Naive B cell (primary cell): ENCODE measurements around the gene OR13J1. TPM values are rescaled to one million over a fixed set of nuclear protein-coding genes. Genes with fewer than 3 reads are reported as not detected.
A peak's percentile ranks its signal among the peaks of the same experiment; 100 is the strongest.

Experiments
- ATAC-seq, 2 donors: fragments of 150-1000 bp; cut with Tn5 transposase; 2 replicates each; pipeline ENCODE4 v1.10.0; 2021; ENCODE audit warnings: low read depth in 2 of 2, mild to moderate bottlenecking in 2 of 2, moderate library complexity in 2 of 2
- DNase-seq: peaks from one replicate; pipeline ENCODE4 v3.0.0; 2022
- H3K27ac Mint-ChIP-seq, 6 donors: one replicate each; pipeline ENCODE4 v1.8.0; 2020 to 2022; ENCODE audit warnings: mild to moderate bottlenecking in 6 of 6, mixed read lengths in 6 of 6, moderate library complexity in 5 of 6, inconsistent platforms in 2 of 6
- H3K27me3 Mint-ChIP-seq, 3 donors: one replicate each; pipeline ENCODE4 v1.8.0; 2021 to 2022; ENCODE audit warnings: mixed read lengths in 3 of 3, mild to moderate bottlenecking in 1 of 3
- H3K36me3 Mint-ChIP-seq, 2 donors: one replicate each; pipeline ENCODE4 v1.8.0; 2020 to 2022; ENCODE audit warnings: mixed read lengths in 2 of 2, inconsistent platforms in 1 of 2, mild to moderate bottlenecking in 1 of 2
- H3K4me1 Mint-ChIP-seq, 3 donors: one replicate each; pipeline ENCODE4 v1.8.0; 2020 to 2022; ENCODE audit warnings: mixed read lengths in 3 of 3, inconsistent platforms in 1 of 3, mild to moderate bottlenecking in 1 of 3, moderate library complexity in 1 of 3
- H3K4me3 Mint-ChIP-seq, 8 donors: one replicate each; pipeline ENCODE4 v1.8.0; 2020 to 2022; ENCODE audit warnings: mild to moderate bottlenecking in 8 of 8, mixed read lengths in 8 of 8, moderate library complexity in 8 of 8, inconsistent platforms in 2 of 8
- H3K9me3 Mint-ChIP-seq, 7 donors: one replicate each; pipeline ENCODE4 v1.8.0; 2020 to 2022; ENCODE audit warnings: mixed read lengths in 7 of 7, mild to moderate bottlenecking in 5 of 7, inconsistent platforms in 2 of 7, moderate library complexity in 1 of 7
- polyA plus RNA-seq, 6 donors: library from polyadenylated mRNA; unstranded; fragments of 300-500 nt; fragmentation: Illumina TruSeq; gene quantifications; one replicate each; pipeline ENCODE4 v1.2.3, GENCODE V29; 2021; ENCODE audit warnings: low read depth in 6 of 6

Gene OR13J1
- polyA plus RNA-seq, 6 donors from 2014 or later: not detected

DNA sequence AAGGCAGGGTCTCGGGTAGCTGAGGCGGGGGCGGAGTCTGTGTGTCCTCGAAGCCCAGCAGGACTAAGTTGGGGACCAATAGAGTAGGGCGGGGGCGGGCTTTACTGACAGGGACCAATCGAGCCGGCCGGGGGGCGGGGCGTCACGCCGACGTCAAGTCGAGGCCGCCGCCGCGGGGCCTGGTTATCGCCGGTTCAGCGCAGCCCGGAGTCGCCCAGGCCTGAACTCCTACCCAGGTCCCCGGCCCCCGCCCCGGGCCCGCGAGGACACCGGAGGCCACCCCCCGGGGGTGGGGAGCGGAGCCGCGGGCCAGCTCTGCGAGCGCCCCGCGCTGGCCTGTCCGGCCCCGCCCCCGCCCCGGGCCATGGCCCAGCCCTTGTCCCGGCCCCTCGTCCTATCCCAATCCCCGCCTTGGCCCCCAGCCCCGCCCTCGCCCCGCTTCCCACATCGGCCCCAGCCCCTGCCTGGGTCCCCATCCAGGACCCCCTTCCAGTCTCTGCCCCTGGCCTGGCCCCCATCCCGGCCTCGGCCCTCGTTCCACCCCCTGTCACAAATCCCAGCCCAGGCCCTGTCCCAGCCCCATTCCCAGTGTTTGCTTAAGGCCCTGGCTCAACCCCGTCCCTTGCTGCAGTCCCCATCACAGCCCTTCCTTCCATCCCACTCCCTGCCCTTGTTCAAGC, 41.0 kb downstream of the OR13J1 start, which contains the start of gene TMEM8B:
TSS of gene TMEM8B (plus strand) at position 145 of the 680 bp plus-strand sequence. CDS start at position 365, 220 bp downstream.
- H3K4me1 Mint-ChIP-seq: peaks cover 45 to 61% (median 55%) of the 10 kb centered on the region in 3 donors
- H3K4me3 Mint-ChIP-seq: peak within 1 kb of the TSS; percentile 87 to 100 (median 96)
- ATAC-seq: peak; percentile 84 to 87
- H3K27me3 Mint-ChIP-seq: no peaks in the 10 kb centered on the region
- no peaks in the 10 kb centered on the region for H3K36me3 Mint-ChIP-seq
- peak; percentile 85 for DNase-seq
- H3K9me3 Mint-ChIP-seq: no peaks in the 10 kb centered on the region
- H3K27ac Mint-ChIP-seq: peak within 1 kb of the TSS; percentile 85 to 96 (median 91)

DNA sequence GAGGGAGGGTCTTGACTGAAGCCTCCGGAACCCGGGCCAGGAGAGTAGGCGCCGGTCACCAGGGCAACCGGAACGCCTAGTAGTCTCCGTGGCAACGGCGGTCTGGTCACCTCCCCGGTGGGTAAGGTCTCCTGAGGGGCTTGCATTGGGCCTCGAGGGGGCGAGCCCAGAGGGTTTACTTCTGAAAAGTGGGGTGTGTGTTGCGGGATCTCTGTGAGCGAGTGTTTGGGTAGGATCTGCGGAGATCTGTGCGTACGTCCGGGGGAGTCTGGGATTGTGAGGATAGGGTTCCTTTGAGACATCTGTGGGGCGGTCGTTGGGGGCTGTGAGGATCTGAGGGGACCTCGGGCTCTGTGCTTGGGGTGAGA, 41.5 kb downstream of the OR13J1 start, which contains the start of gene FAM221B:
TSS of gene FAM221B (minus strand) at position 17 of the 368 bp plus-strand sequence. CDS start 2,571 bp downstream, outside the sequence.
- H3K4me3 Mint-ChIP-seq: peak within 1 kb of the TSS; percentile 87 to 100 (median 96)
- DNase-seq: no peak
- no peaks in the 10 kb centered on the region for H3K36me3 Mint-ChIP-seq
- peaks cover 40 to 56% (median 50%) of the 10 kb centered on the region in 3 donors for H3K4me1 Mint-ChIP-seq
- H3K27me3 Mint-ChIP-seq: no peaks in the 10 kb centered on the region
- no peaks in the 10 kb centered on the region for H3K9me3 Mint-ChIP-seq
- ATAC-seq: peak; percentile 7 to 8
- peak within 1 kb of the TSS; percentile 85 to 96 (median 91) for H3K27ac Mint-ChIP-seq

DNA sequence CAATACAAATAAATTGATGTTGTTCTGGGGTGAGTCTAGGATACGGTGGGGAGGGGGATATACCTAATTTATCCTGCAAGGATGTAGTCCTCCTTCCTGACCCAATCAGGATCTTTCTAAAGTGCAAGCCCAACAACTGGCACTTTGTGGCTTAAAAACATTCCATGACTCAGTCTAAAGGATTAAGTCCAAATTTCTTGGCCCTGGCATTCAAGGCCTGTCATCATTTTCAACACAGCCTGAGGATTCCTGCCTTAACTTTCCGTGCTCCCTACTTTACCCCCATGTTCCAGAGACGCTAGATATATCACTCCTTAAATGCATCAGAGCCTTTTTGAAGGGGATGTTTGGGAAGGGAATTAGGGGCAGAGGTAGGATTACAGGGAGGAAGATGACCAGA, 42.7 kb downstream of the OR13J1 start:
- no peaks in the 10 kb centered on the region for H3K27me3 Mint-ChIP-seq
- H3K9me3 Mint-ChIP-seq: no peaks in the 10 kb centered on the region
- ATAC-seq: no peak
- H3K36me3 Mint-ChIP-seq: no peaks in the 10 kb centered on the region
- peak overlapping the region in 7 of 8 donors; percentile 65 to 98 (median 87) for H3K4me3 Mint-ChIP-seq
- peaks cover 35 to 45% (median 38%) of the 10 kb centered on the region in 3 donors for H3K4me1 Mint-ChIP-seq
- DNase-seq: no peak
- H3K27ac Mint-ChIP-seq: peak overlapping the region in 3 of 6 donors; percentile 44 to 92 (median 59)

DNA sequence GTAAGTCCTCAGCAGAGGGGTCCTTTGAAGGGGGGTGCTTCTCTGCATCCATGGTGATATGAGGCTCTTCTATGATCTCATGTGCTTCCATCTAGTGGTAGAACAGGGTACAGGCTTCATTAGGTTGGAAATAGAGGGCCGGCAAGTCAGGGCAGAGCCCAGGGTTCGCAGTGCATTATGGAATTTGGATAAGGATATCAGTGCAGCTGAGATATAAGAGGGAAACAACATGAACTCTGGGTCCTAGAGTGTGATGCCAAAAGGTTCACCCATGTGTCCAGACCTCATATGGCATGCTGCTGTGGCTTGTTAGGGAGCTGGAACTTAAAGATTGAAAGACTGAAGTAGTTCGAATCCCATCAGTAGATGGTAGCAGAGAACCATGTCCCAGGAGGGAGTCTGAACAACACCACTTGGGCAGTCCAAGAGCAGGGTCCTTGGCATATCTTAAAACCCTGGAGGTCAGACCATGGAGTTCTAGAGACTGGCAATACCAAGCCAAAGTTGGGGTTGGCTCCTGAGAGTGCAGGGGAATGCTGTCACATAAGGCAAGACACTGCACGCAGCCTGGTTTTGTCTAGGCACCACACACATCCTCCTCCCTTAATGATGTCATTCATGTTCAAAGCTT, 44.0 kb downstream of the OR13J1 start:
- ATAC-seq: peak; percentile 44 to 51
- H3K4me3 Mint-ChIP-seq: peak overlapping the region; percentile 4 to 75 (median 55)

DNA sequence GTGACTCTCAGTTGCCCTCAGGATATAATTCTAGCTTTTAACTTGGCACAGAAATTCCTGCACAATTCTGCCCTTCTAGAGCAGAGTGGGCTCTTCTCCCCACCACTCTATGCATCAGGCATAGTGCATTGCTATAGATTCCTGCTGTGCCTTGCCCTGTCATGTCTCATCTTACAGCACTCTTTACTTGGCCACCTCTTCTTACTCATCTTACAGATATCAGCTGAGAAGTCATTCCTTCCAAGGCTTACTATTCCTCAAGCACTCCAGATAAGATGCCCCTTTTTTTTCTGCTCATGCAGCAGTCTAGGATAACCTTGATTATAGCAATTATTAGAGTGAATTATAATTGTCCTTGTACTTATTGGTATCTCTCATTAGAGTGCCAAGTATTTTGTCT, 47.3 kb downstream of the OR13J1 start:
- H3K27ac Mint-ChIP-seq: no peak overlapping the region
- peak overlapping the region in 1 of 8 donors; percentile 9 for H3K4me3 Mint-ChIP-seq
- peaks cover 0 to 5% (median 0%) of the 10 kb centered on the region in 3 donors for H3K27me3 Mint-ChIP-seq
- peaks cover 7 to 13% (median 9%) of the 10 kb centered on the region in 3 donors for H3K4me1 Mint-ChIP-seq
- ATAC-seq: no peak
- DNase-seq: no peak
- no peaks in the 10 kb centered on the region for H3K9me3 Mint-ChIP-seq
- no peaks in the 10 kb centered on the region for H3K36me3 Mint-ChIP-seq

More for the DNA sequence above, 44.0 kb downstream of the OR13J1 start:
- Mint-ChIP-seq H3K27ac (no peak overlapping the region), H3K27me3 (no peaks in the 10 kb centered on the region), H3K9me3 (no peaks in the 10 kb centered on the region), H3K36me3 (no peaks in the 10 kb centered on the region), H3K4me1 (peaks cover 34 to 41% (median 35%) of the 10 kb centered on the region in 3 donors)
- DNase-seq: peak; percentile 57

DNA sequence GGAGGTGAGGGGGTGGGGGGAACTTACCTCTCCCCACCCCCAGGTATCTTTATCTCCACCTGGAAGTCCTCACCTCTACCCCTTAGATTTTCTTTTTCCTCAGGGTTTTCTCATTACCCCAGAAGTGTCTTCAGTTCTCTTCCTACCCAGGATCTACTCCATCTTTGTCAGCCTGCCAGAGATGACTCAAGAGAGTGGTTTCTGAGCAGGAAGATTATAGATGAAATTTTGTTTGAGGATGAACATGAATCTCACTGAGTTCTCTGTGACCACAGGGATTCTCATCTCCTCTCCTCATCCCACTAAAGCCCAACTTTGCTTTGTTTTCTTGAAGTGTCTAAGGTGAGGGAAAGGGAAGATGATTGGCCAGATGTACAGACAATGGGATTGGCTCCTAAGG, 50.1 kb downstream of the OR13J1 start:
- peaks cover 7 to 13% (median 7%) of the 10 kb centered on the region in 3 donors for H3K4me1 Mint-ChIP-seq
- no peak overlapping the region for H3K4me3 Mint-ChIP-seq
- peaks cover 0 to 5% of the 10 kb centered on the region in 2 donors for H3K36me3 Mint-ChIP-seq
- ATAC-seq (no peak), DNase-seq (no peak)
- H3K9me3 Mint-ChIP-seq: no peaks in the 10 kb centered on the region
- H3K27me3 Mint-ChIP-seq: peaks cover 0 to 5% (median 0%) of the 10 kb centered on the region in 3 donors
- peak overlapping the region in 1 of 6 donors; percentile 36 for H3K27ac Mint-ChIP-seq

Other genes with a start within 250 kb of the OR13J1 start
- gene SIT1, start 219.5 kb downstream of the OR13J1 start, polyA plus RNA-seq: 100 to 1,000 TPM in 1 of 6 donors, 10 to 100 TPM in 5; 56.8 to 107 (median 73.5) TPM
- 10 to 100 TPM in 4 of 6 donors, not detected in 2; 41.0 to 72.3 (median 56.5) TPM for gene RMRP, start 212.4 kb downstream of the OR13J1 start, polyA plus RNA-seq
- gene CCDC107, start 212.1 kb downstream of the OR13J1 start, polyA plus RNA-seq: 10 to 100 TPM; 42.7 to 60.2 (median 51.5) TPM
- 1 to 10 TPM in 5 of 6 donors, under 1 TPM in 1; 0.90 to 4.0 (median 2.4) TPM for gene ARHGEF39, start 205.2 kb downstream of the OR13J1 start, polyA plus RNA-seq
- gene CA9, start 196.5 kb downstream of the OR13J1 start, polyA plus RNA-seq: not detected
- gene TPM2, start 180.5 kb downstream of the OR13J1 start, polyA plus RNA-seq: under 1 TPM in 1 of 6 donors, not detected in 5; 0.52 TPM
- 100 to 1,000 TPM in 1 of 6 donors, 10 to 100 TPM in 5; 15.6 to 128 (median 42.4) TPM for gene TLN1, start 138.2 kb downstream of the OR13J1 start, polyA plus RNA-seq
- 10 to 100 TPM; 24.8 to 41.0 (median 33.2) TPM for gene CREB3, start 137.7 kb downstream of the OR13J1 start, polyA plus RNA-seq
- gene GBA2, start 121.2 kb downstream of the OR13J1 start, polyA plus RNA-seq: 10 to 100 TPM; 31.7 to 49.1 (median 39.0) TPM
- 10 to 100 TPM in 1 of 6 donors, 1 to 10 TPM in 5; 1.9 to 14.2 (median 6.9) TPM for gene RGP1, start 121.1 kb downstream of the OR13J1 start, polyA plus RNA-seq
- gene MSMP, start 116.1 kb downstream of the OR13J1 start, polyA plus RNA-seq: 1 to 10 TPM in 5 of 6 donors, not detected in 1; 2.1 to 7.2 (median 3.6) TPM
- gene NPR2, start 78.8 kb downstream of the OR13J1 start, polyA plus RNA-seq: 1 to 10 TPM in 1 of 6 donors, under 1 TPM in 2, not detected in 3; 0.70 to 1.4 (median 0.72) TPM
- gene SPAG8, start 58.1 kb downstream of the OR13J1 start, polyA plus RNA-seq: 1 to 10 TPM in 5 of 6 donors, not detected in 1; 1.2 to 1.7 (median 1.5) TPM
- 100 to 1,000 TPM in 1 of 6 donors, 10 to 100 TPM in 5; 69.4 to 109 (median 79.0) TPM for gene HINT2, start 55.4 kb downstream of the OR13J1 start, polyA plus RNA-seq
- not detected for gene FAM221B, start 41.7 kb downstream of the OR13J1 start, polyA plus RNA-seq
- 1 to 10 TPM; 1.7 to 3.3 (median 2.3) TPM for gene TMEM8B, start 41.2 kb downstream of the OR13J1 start, polyA plus RNA-seq
- not detected for gene HRCT1, start 35.8 kb upstream of the OR13J1 start, polyA plus RNA-seq
- not detected for gene SPAAR, start 39.1 kb upstream of the OR13J1 start, polyA plus RNA-seq
- not detected for gene OR2S2, start 87.8 kb upstream of the OR13J1 start, polyA plus RNA-seq
- gene RECK, start 166.5 kb upstream of the OR13J1 start, polyA plus RNA-seq: 10 to 100 TPM in 4 of 6 donors, 1 to 10 TPM in 2; 7.9 to 14.2 (median 11.2) TPM